Sigmoid colon (tissue), 7 donors: ENCODE results near the gene OR6M1. TPM values are rescaled to one million over a fixed set of nuclear protein-coding genes. Genes with fewer than 3 reads are reported as not detected.

Source experiments
- DNase-seq: peaks from one replicate; pipeline ENCODE4 v3.0.0-alpha.2; 2019
- H3K27ac ChIP-seq, 4 donors: fragments of 200-600 bp; sonication (generic); one replicate each; pipeline ENCODE4 v1.5.1; 2016 to 2019; ENCODE audit warnings: mild to moderate bottlenecking in 1 of 4
- H3K27me3 ChIP-seq, 3 donors: fragments of 200-600 bp; sonication (generic); one replicate each; pipeline ENCODE4 v1.5.1; 2019; ENCODE audit warnings: mild to moderate bottlenecking in 1 of 3
- H3K36me3 ChIP-seq, 4 donors: fragments of 200-600 bp; sonication (generic); one replicate each; pipeline ENCODE4 v1.5.1; 2016 to 2019
- H3K4me1 ChIP-seq, 4 donors: fragments of 200-600 bp; sonication (generic); one replicate each; pipeline ENCODE4 v1.5.1; 2017 to 2019
- H3K4me3 ChIP-seq, 4 donors: fragments of 200-600 bp; sonication (generic); one replicate each; pipeline ENCODE4 v1.5.1; 2017 to 2019; ENCODE audit warnings: mild to moderate bottlenecking in 2 of 4, moderate library complexity in 1 of 4
- H3K9me3 ChIP-seq, 4 donors: fragments of 200-600 bp in 3 of 4; sonication (generic) in 3 of 4; one replicate each; pipeline versions ENCODE4 v1.5.1 to v1.6.1; 2013 to 2019
- EP300 ChIP-seq, 4 donors: sonication (generic); formaldehyde crosslinking; IDR thresholded peaks; one replicate each; pipeline ENCODE4 v1.6.1; 2017; ENCODE audit warnings: antibody characterized with exemption in 4 of 4
- POLR2A ChIP-seq, 2 donors: fragments of 450-650 bp; IDR thresholded peaks; one replicate each; pipeline ENCODE4 v1.6.1; 2016; ENCODE audit warnings: antibody characterized with exemption in 2 of 2, mild to moderate bottlenecking in 2 of 2, moderate library complexity in 2 of 2
- POLR2AphosphoS5 ChIP-seq, 4 donors: sonication (generic); formaldehyde crosslinking; IDR thresholded peaks; one replicate each; pipeline ENCODE4 v1.6.1; 2017; ENCODE audit warnings: antibody characterized with exemption in 4 of 4
- WGBS, 2 donors: extraction: QIAGEN DNeasy Blood & Tissue Kit; methylation state at CpG; one replicate each; pipeline ENCODE4 v1.1.7; 2013; 5-methylcytosine and 5-hydroxymethylcytosine counted together
- intact Hi-C: fragments of 100-400 bp; cut with DNase I; formaldehyde crosslinking; loops from one replicate; pipeline ENCODE4 v1.15.1; 2023
- polyA plus RNA-seq, 3 donors: library from polyadenylated mRNA; stranded (reverse); fragments of 200-250 nt; gene quantifications; one replicate each; pipeline ENCODE4 v1.2.3, GENCODE V29; 2013
- total RNA-seq, 4 donors: library from RNA; depleted of rRNA; stranded (reverse); fragments of >200 nt; gene quantifications; one replicate each; pipeline ENCODE4 v1.1.0, GENCODE V29; 2016
- TF ChIP-seq, protein P1 (sequence below), 4 experiments: fragments of 450-650 bp in 3 of 4; fragments of 200-600 bp in 1 of 4; IDR thresholded peaks; one replicate each; pipeline ENCODE4 v1.5.1; 2016 to 2019; ENCODE audit warnings: antibody characterized with exemption in 4 of 4, mild to moderate bottlenecking in 3 of 4, moderate library complexity in 2 of 4
- donor health status: healthy with polysubstance abuse.
- donor health status: Bipolar disorder and iron deficiency.
- donor health status: healthy.

The OR6M1 gene
- total and polyA plus RNA-seq, 7 donors = not detected

DNA sequence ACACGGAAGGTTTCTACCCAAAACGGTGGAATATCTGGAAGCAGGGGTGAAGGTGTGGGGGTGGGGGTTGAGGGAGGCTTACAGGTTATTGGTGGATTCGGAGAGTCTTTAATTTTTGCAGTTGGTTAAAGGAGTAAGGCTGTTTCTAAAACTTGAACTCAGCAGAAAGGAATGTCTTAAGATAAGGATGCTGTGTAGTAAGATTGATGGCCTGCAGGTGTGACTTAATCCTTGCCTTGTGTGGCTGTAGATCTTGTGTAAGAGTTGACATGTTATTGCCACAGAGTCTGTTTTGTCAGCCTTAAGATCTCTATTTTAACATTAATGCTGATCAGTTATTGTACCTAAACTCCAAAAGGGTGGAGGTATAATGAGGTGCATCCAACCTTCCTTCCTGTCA lies 16.4 kb upstream of the OR6M1 start:
- DNase-seq = no peak
- Histone ChIP-seq H3K36me3 (no peaks in the 10 kb centered on the region), H3K9me3 (no peaks in the 10 kb centered on the region), H3K27ac (no peak overlapping the region), H3K4me3 (no peak overlapping the region), H3K27me3 (no peaks in the 10 kb centered on the region), H3K4me1 (no peaks in the 10 kb centered on the region)
- intact Hi-C loops = no loop called here
- no peak for TF ChIP-seq POLR2AphosphoS5 (IDR thresholded peaks at IDR 0.05)
- WGBS, 2 donors = 39 to 52% methylated on average over 3 of the region's 3 CpGs

DNA sequence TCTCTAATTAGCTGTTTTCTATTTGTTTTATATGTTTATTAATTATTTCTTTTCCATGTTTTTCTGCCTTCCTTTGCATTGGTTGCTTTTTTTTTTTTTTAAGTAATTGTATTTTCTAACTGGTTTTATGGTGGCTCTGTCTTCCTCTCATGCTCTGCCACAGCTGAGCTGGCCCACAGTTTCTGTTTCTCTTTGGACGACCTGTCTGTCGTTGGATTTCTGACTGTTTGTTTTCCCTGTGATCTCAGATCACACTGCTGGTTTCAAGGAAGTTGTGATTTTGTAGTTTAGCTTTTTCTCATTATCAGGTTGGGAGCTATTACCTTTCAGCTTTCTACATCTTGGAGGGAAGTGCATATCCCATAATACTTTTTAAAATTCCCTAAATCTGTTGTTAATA lies 15.9 kb upstream of the OR6M1 start:
- intact Hi-C loops = no loop called here
- Histone ChIP-seq H3K4me3 (no peak overlapping the region), H3K27ac (no peak overlapping the region)

DNA sequence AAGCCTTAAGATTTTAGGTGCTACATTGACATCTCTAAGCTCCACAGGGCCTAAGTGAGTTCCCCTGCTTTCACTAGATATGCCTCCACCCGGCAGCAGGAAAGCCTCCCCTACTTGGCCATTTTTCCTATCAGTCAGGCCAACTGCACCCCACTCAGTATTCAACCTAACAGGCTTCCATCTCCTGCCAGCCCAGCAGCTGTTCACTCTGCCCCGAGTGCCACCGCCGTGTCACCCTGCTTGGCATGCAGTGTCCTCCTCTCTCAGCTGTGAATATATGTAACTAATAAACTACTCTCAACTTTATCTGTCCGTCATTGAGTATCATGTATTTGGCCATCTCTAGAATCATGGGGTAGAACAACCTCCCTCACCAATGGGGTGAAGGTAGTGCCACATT lies 9.0 kb upstream of the OR6M1 start:
- TF ChIP-seq, protein P1, sequence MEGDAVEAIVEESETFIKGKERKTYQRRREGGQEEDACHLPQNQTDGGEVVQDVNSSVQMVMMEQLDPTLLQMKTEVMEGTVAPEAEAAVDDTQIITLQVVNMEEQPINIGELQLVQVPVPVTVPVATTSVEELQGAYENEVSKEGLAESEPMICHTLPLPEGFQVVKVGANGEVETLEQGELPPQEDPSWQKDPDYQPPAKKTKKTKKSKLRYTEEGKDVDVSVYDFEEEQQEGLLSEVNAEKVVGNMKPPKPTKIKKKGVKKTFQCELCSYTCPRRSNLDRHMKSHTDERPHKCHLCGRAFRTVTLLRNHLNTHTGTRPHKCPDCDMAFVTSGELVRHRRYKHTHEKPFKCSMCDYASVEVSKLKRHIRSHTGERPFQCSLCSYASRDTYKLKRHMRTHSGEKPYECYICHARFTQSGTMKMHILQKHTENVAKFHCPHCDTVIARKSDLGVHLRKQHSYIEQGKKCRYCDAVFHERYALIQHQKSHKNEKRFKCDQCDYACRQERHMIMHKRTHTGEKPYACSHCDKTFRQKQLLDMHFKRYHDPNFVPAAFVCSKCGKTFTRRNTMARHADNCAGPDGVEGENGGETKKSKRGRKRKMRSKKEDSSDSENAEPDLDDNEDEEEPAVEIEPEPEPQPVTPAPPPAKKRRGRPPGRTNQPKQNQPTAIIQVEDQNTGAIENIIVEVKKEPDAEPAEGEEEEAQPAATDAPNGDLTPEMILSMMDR (IDR thresholded peaks at IDR 0.05) = no peak
- TF ChIP-seq POLR2AphosphoS5 (IDR thresholded peaks at IDR 0.05) = no peak
- TF ChIP-seq POLR2A (IDR thresholded peaks at IDR 0.05) = no peak
- Histone ChIP-seq H3K4me3 (no peak overlapping the region), H3K9me3 (no peaks in the 10 kb centered on the region), H3K4me1 (no peaks in the 10 kb centered on the region), H3K36me3 (no peaks in the 10 kb centered on the region), H3K27me3 (no peaks in the 10 kb centered on the region), H3K27ac (no peak overlapping the region)
- intact Hi-C loops = no loop called here
- 93 to 95% methylated on average over 5 of the region's 5 CpGs for WGBS, 2 donors
- DNase-seq = no peak

More for the DNA sequence above, 15.9 kb upstream of the OR6M1 start:
- no peaks in the 10 kb centered on the region for H3K4me1 ChIP-seq
- no peaks in the 10 kb centered on the region for H3K27me3 ChIP-seq
- no peaks in the 10 kb centered on the region for H3K36me3 ChIP-seq
- WGBS, 2 donors = 6 to 27% methylated on average over 2 of the region's 2 CpGs
- no peaks in the 10 kb centered on the region for H3K9me3 ChIP-seq
- no peak for DNase-seq
- TF ChIP-seq POLR2A (IDR thresholded peaks at IDR 0.05) (no peak), POLR2AphosphoS5 (IDR thresholded peaks at IDR 0.05) (no peak), EP300 (IDR thresholded peaks at IDR 0.05) (no peak)
- TF ChIP-seq, protein P1 (IDR thresholded peaks at IDR 0.05) = no peak

DNA sequence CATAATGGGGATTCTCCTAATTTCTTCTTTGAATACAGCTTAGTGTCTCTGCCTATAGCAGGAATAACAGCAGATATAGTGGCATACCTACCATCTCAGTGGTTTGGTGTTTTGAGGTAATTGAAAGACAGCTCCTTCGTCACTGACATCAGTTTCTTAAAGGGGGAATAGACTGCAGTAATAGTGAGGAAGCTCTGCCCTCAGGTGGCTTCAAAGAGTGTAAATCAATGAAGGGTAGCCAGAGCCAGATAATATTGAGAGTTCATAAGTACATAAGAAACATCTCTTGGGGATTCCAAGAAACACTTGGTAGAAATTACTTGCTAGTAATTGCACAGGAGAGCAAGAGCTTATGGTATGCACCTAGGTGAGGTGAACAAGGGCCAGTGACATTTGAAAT lies 4.4 kb downstream of the OR6M1 start:
- Histone ChIP-seq H3K36me3 (no peaks in the 10 kb centered on the region), H3K27ac (no peak overlapping the region), H3K4me3 (no peak overlapping the region), H3K4me1 (peaks cover 0 to 5% (median 2%) of the 10 kb centered on the region in 4 donors), H3K9me3 (no peaks in the 10 kb centered on the region), H3K27me3 (no peaks in the 10 kb centered on the region)
- TF ChIP-seq, protein P1 (IDR thresholded peaks at IDR 0.05) = no peak
- TF ChIP-seq POLR2A (IDR thresholded peaks at IDR 0.05) (no peak), EP300 (IDR thresholded peaks at IDR 0.05) (no peak), POLR2AphosphoS5 (IDR thresholded peaks at IDR 0.05) (no peak)
- WGBS, 2 donors = 0% methylated on average over 1 of the region's 1 CpG
- DNase-seq = no peak
- intact Hi-C loops = no loop called here

DNA sequence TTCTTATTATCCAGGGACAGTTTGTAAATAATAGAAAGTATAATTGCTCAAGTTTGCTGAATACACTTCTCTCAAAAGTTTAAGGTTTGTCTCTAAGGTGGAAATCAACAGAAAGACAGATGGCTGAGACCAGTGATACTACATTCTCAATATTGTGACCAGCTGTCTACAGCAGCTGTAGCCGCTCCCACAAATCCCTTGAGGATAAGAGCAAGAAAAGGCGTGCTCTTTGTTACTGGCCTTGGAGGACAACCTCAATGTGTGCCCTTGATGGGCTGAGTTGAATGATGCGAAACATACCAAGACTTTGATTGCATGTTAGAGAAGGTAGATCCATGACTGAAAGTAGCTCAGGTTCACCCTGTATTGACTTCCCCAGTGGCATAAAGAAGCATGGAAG lies 6.1 kb downstream of the OR6M1 start:
- H3K36me3 ChIP-seq = no peaks in the 10 kb centered on the region
- no peak overlapping the region for H3K27ac ChIP-seq
- intact Hi-C loops = no loop called here
- H3K9me3 ChIP-seq = no peaks in the 10 kb centered on the region
- peaks cover 0 to 5% (median 2%) of the 10 kb centered on the region in 4 donors for H3K4me1 ChIP-seq
- H3K27me3 ChIP-seq = no peaks in the 10 kb centered on the region
- 64 to 84% methylated on average over 3 of the region's 3 CpGs for WGBS, 2 donors
- DNase-seq = no peak
- TF ChIP-seq POLR2A (IDR thresholded peaks at IDR 0.05) (no peak), EP300 (IDR thresholded peaks at IDR 0.05) (no peak), POLR2AphosphoS5 (IDR thresholded peaks at IDR 0.05) (no peak)
- TF ChIP-seq, protein P1 (IDR thresholded peaks at IDR 0.05) = no peak
- no peak overlapping the region for H3K4me3 ChIP-seq
